ENCODE measurements around the gene OTOR. TPM values are rescaled to one million over a fixed set of nuclear protein-coding genes. Genes with fewer than 3 reads are reported as not detected.

The OTOR gene, protein sequence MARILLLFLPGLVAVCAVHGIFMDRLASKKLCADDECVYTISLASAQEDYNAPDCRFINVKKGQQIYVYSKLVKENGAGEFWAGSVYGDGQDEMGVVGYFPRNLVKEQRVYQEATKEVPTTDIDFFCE
- total RNA-seq (2014; rRNA removed; shearing (Covaris generic)): not detected in 2 replicates
- not detected in 2 replicates for total RNA-seq (2022)
- percentile 22 among the genes with signal in this experiment for Bru-seq, nascent RNA
- BruChase-seq, experiment 1, labeled RNA remaining after a 6-hour chase: not detected
- BruChase-seq, experiment 2, labeled RNA remaining after a 2-hour chase: percentile 19 among the genes with signal in this experiment
- long read RNA-seq: 0 reads

DNA sequence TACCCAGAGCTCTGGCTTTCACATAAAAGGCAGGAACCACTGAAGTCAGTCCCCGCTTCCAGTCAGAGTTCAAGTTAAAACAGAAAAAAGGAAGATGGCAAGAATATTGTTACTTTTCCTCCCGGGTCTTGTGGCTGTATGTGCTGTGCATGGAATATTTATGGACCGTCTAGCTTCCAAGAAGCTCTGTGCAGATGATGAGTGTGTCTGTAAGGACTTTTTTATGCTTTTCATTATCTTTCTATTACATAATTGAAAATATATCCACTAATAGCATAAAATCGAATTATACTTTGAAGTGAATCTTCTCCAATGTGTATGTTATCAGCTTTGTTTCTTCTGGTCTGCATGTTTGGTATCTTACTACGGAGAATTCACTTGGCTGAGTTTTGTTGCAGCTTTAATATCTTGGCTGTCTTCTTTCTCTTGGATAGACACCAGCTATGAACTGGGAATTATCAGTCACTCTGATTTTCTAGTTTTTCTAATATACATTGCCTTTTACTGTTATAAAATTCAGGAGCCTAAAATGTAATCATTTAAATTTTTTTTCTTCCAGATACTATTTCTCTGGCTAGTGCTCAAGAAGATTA is at the start of gene OTOR:
Gene OTOR (plus strand): TSS at position 51 of the 593 bp plus-strand sequence. CDS start 44 bp downstream, at position 95.
- TF ChIP-seq, protein P1, sequence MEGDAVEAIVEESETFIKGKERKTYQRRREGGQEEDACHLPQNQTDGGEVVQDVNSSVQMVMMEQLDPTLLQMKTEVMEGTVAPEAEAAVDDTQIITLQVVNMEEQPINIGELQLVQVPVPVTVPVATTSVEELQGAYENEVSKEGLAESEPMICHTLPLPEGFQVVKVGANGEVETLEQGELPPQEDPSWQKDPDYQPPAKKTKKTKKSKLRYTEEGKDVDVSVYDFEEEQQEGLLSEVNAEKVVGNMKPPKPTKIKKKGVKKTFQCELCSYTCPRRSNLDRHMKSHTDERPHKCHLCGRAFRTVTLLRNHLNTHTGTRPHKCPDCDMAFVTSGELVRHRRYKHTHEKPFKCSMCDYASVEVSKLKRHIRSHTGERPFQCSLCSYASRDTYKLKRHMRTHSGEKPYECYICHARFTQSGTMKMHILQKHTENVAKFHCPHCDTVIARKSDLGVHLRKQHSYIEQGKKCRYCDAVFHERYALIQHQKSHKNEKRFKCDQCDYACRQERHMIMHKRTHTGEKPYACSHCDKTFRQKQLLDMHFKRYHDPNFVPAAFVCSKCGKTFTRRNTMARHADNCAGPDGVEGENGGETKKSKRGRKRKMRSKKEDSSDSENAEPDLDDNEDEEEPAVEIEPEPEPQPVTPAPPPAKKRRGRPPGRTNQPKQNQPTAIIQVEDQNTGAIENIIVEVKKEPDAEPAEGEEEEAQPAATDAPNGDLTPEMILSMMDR (conservative IDR thresholded peaks at IDR 0.05; ENCODE audit: low read length): no peak
- TF ChIP-seq EZH2phosphoT487 (IDR thresholded peaks at IDR 0.05; ENCODE audit: borderline replicate concordance, low read depth, low read length): no peak
- Histone ChIP-seq H4K20me1 (ENCODE audit: insufficient read depth, low read length) (no peaks in the 10 kb centered on the region), H2AFZ (ENCODE audit: low read length) (no peak within 1 kb of the TSS), H3K9me2 (ENCODE audit: insufficient read depth, low read length) (no peaks in the 10 kb centered on the region), H3K4me2 (ENCODE audit: low read length) (no peak within 1 kb of the TSS), H3K36me3 (ENCODE audit: insufficient read depth, low read length) (no peaks in the 10 kb centered on the region), H3K4me1 (ENCODE audit: insufficient read depth, low read length, poor library complexity, severe bottlenecking) (no peaks in the 10 kb centered on the region), H3K4me3 (ENCODE audit: low read depth, low read length, poor library complexity, severe bottlenecking) (no peak within 1 kb of the TSS), H3K79me2 (ENCODE audit: insufficient read depth, low read depth, low read length) (no peaks in the 10 kb centered on the region), H3K9me3 (ENCODE audit: low read length) (no peaks in the 10 kb centered on the region), H3K27ac (ENCODE audit: low read depth, low read length, poor library complexity, severe bottlenecking) (no peak within 1 kb of the TSS)
- ChIA-PET POLR2A (interaction anchor here (0.8 to 1.7 kb wide), 3 partner anchors 17 to 41 kb away, joined by 3 to 5 read pairs (median 3); no protein-coding TSS in a partner anchor), CTCF (ENCODE audit: unreplicated experiment) (no interaction called here)
- DNase-seq (ENCODE audit: low spot score): no peak
- intact Hi-C loops (cut with micrococcal nuclease; ENCODE audit: unreplicated experiment): no loop called here
- BruUV-seq (replicated peaks): no TSS peak

DNA sequence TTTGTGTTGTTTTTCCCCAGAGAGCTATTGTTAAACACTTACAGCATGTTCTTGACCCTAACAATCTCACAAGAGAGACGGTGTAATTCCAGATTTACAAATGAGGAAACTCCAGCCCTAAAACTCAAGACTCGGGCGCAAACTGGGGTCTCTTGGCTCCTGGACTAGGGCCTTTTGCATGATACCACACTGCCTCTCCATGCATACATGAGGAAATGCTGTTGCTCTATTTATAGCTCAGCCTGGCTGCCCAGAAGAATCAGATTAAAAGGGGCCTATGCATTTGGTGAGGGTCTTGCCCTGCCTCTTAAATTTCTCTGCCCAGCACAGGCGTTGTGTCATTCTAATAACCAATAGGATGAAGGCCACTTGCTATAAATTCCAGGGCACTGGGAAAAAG is 48.9 kb upstream of the OTOR start:
- H3K9me3 ChIP-seq (ENCODE audit: low read length): no peaks in the 10 kb centered on the region
- POLR2A ChIA-PET: interaction anchor here (1.2 kb wide), 1 partner anchor 70 kb away, joined by 4 read pairs; no protein-coding TSS in a partner anchor
- intact Hi-C loops (cut with micrococcal nuclease; ENCODE audit: unreplicated experiment): no loop called here
- H3K4me2 ChIP-seq (ENCODE audit: low read length): no peak overlapping the region
- H3K9me2 ChIP-seq (ENCODE audit: insufficient read depth, low read length): no peaks in the 10 kb centered on the region
- H3K4me3 ChIP-seq (ENCODE audit: low read depth, low read length, poor library complexity, severe bottlenecking): no peak overlapping the region
- no peaks in the 10 kb centered on the region for H4K20me1 ChIP-seq (ENCODE audit: insufficient read depth, low read length)
- no peak for DNase-seq (ENCODE audit: low spot score)
- H3K27ac ChIP-seq (ENCODE audit: low read depth, low read length, poor library complexity, severe bottlenecking): no peak overlapping the region
- CTCF ChIA-PET (ENCODE audit: unreplicated experiment): no interaction called here
- H3K79me2 ChIP-seq (ENCODE audit: insufficient read depth, low read depth, low read length): no peaks in the 10 kb centered on the region
- no TSS peak for BruUV-seq (replicated peaks)
- no peak overlapping the region for H2AFZ ChIP-seq (ENCODE audit: low read length)
- no peaks in the 10 kb centered on the region for H3K36me3 ChIP-seq (ENCODE audit: insufficient read depth, low read length)
- TF ChIP-seq EZH2phosphoT487 (IDR thresholded peaks at IDR 0.05; ENCODE audit: borderline replicate concordance, low read depth, low read length): no peak
- TF ChIP-seq, protein P1 (conservative IDR thresholded peaks at IDR 0.05; ENCODE audit: low read length): no peak
- no peaks in the 10 kb centered on the region for H3K4me1 ChIP-seq (ENCODE audit: insufficient read depth, low read length, poor library complexity, severe bottlenecking)

DNA sequence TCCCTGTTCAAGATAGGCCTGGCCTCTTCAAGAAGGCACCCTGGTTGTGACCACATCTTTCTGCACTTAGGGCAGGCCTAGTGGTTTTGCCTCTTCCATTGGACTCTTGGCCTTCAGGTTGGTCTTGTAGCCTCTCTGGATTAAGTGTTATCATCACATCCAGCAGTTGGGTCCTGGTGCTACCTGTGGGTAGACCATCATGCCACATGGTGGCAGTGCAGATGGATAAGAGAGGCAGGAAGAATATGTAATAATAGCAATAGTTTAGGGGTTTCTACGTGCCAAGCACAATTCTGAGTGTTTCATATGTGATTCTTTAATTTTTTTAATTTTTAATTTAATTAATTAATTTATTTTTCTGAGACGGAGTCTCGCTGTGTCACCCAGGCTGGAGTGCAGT is 46.9 kb upstream of the OTOR start:
- no peak overlapping the region for H3K27ac ChIP-seq (ENCODE audit: low read depth, low read length, poor library complexity, severe bottlenecking)
- no peaks in the 10 kb centered on the region for H3K4me1 ChIP-seq (ENCODE audit: insufficient read depth, low read length, poor library complexity, severe bottlenecking)
- H2AFZ ChIP-seq (ENCODE audit: low read length): no peak overlapping the region
- no peaks in the 10 kb centered on the region for H3K36me3 ChIP-seq (ENCODE audit: insufficient read depth, low read length)
- no peak overlapping the region for H3K4me2 ChIP-seq (ENCODE audit: low read length)
- intact Hi-C loops (cut with micrococcal nuclease; ENCODE audit: unreplicated experiment): loop anchor here (1.0 to 5.0 kb wide), 2 partner anchors 60 to 121 kb away; no protein-coding TSS in a partner anchor
- 0 out of 2 replicates have a peak, but pooled peaks cover 4% of the 10 kb centered on the region for H3K9me3 ChIP-seq (ENCODE audit: low read length)
- CTCF ChIA-PET (ENCODE audit: unreplicated experiment): no interaction called here
- BruUV-seq (replicated peaks): no TSS peak
- peak; percentile 52 for DNase-seq (ENCODE audit: low spot score)
- no peak overlapping the region for H3K4me3 ChIP-seq (ENCODE audit: low read depth, low read length, poor library complexity, severe bottlenecking)
- no peak for TF ChIP-seq EZH2phosphoT487 (IDR thresholded peaks at IDR 0.05; ENCODE audit: borderline replicate concordance, low read depth, low read length)
- TF ChIP-seq, protein P1 (conservative IDR thresholded peaks at IDR 0.05; ENCODE audit: low read length): peak; percentile 74
- H3K9me2 ChIP-seq (ENCODE audit: insufficient read depth, low read length): no peaks in the 10 kb centered on the region
- H4K20me1 ChIP-seq (ENCODE audit: insufficient read depth, low read length): no peaks in the 10 kb centered on the region
- no peaks in the 10 kb centered on the region for H3K79me2 ChIP-seq (ENCODE audit: insufficient read depth, low read depth, low read length)
- POLR2A ChIA-PET: no interaction called here

Measured in OCI-LY7 (cell line).